Liver (tissue), 9 donors: ENCODE measurements around the gene MS4A4A. TPM values are rescaled to one million over a fixed set of nuclear protein-coding genes. Genes with fewer than 3 reads are reported as not detected.

Experiments used
- DNase-seq: peaks from one replicate; pipeline ENCODE4 v3.0.0-alpha.2; 2017; ENCODE audit warnings: low spot score
- H3K27ac ChIP-seq, 2 donors: one replicate each; pipeline ENCODE4 v1.7.0; 2013; ENCODE audit warnings: inconsistent platforms in 2 of 2, low read length in 2 of 2, control low read depth in 1 of 2, low read depth in 1 of 2, mild to moderate bottlenecking in 1 of 2
- H3K27me3 ChIP-seq, 4 donors: one replicate each; pipeline versions ENCODE4 v1.6.1 to v1.7.0; 2013; ENCODE audit warnings: low read length in 3 of 4, inconsistent platforms in 1 of 4, mild to moderate bottlenecking in 1 of 4, moderate library complexity in 1 of 4; ENCODE audit not compliant: control insufficient read depth in 4 of 4, insufficient read depth in 4 of 4
- H3K36me3 ChIP-seq, 4 donors: one replicate each; pipeline versions ENCODE4 v1.6.1 to v1.7.0; 2013; ENCODE audit warnings: low read length in 3 of 4, mild to moderate bottlenecking in 3 of 4, low read depth in 1 of 4, moderate library complexity in 1 of 4; ENCODE audit not compliant: control insufficient read depth in 4 of 4, insufficient read depth in 3 of 4
- H3K4me1 ChIP-seq, 4 donors: one replicate each; pipeline versions ENCODE4 v1.6.1 to v1.7.0; 2013; ENCODE audit warnings: low read length in 3 of 4, mild to moderate bottlenecking in 3 of 4, moderate library complexity in 1 of 4; ENCODE audit not compliant: control insufficient read depth in 4 of 4, insufficient read depth in 4 of 4
- H3K4me3 ChIP-seq, 3 donors: one replicate each; pipeline versions ENCODE4 v1.6.1 to v1.7.0; 2013; ENCODE audit warnings: low read length in 3 of 3, control low read depth in 1 of 3, low read depth in 1 of 3, mild to moderate bottlenecking in 1 of 3
- H3K9ac ChIP-seq, 2 donors: one replicate each; pipeline ENCODE4 v1.7.0; 2013; ENCODE audit warnings: low read length in 2 of 2, mild to moderate bottlenecking in 2 of 2, moderate library complexity in 2 of 2, control low read depth in 1 of 2, low read depth in 1 of 2
- H3K9me3 ChIP-seq, 4 donors: one replicate each; pipeline versions ENCODE4 v1.6.1 to v1.7.0; 2013; ENCODE audit warnings: low read length in 3 of 4; ENCODE audit not compliant: control insufficient read depth in 4 of 4
- CTCF ChIP-seq: fragments of 150-350 bp; IDR thresholded peaks from 2 replicates; pipeline ENCODE4 v1.5.1; 2017; ENCODE audit warnings: improper control_type of control experiment, low read depth, low read length; ENCODE audit not compliant: missing input control
- EGR1 ChIP-seq, 2 donors: IDR thresholded peaks; 2 replicates each; pipeline ENCODE4 v1.6.1; 2016 to 2018; ENCODE audit warnings: antibody characterized with exemption in 2 of 2, low read depth in 2 of 2
- FOXA1 ChIP-seq: IDR thresholded peaks from 2 replicates; pipeline ENCODE4 v1.6.1; 2016; ENCODE audit warnings: antibody characterized with exemption
- FOXA2 ChIP-seq: IDR thresholded peaks from 2 replicates; pipeline ENCODE4 v1.6.1; 2016; ENCODE audit warnings: antibody characterized with exemption
- GABPA ChIP-seq, 2 donors: IDR thresholded peaks in 1 of 2; conservative IDR thresholded peaks in 1 of 2; 2 replicates each; pipeline ENCODE4 v1.6.1; 2016; ENCODE audit warnings: antibody characterized with exemption in 2 of 2, mild to moderate bottlenecking in 1 of 2, moderate library complexity in 1 of 2
- HNF4A ChIP-seq, 2 donors: conservative IDR thresholded peaks; 2 replicates each; pipeline ENCODE4 v1.6.1; 2016; ENCODE audit warnings: antibody characterized with exemption in 2 of 2, mild to moderate bottlenecking in 2 of 2
- HNF4G ChIP-seq: IDR thresholded peaks from 2 replicates; pipeline ENCODE4 v1.6.1; 2016; ENCODE audit warnings: antibody characterized with exemption
- JUND ChIP-seq, 2 donors: IDR thresholded peaks; 2 replicates each; pipeline ENCODE4 v1.6.1; 2016; ENCODE audit warnings: antibody characterized with exemption in 2 of 2
- NR2F2 ChIP-seq: IDR thresholded peaks from 2 replicates; pipeline ENCODE4 v1.6.1; 2016; ENCODE audit warnings: antibody characterized with exemption
- RAD21 ChIP-seq, 2 donors: IDR thresholded peaks; 2 replicates each; pipeline ENCODE4 v1.6.1; 2016; ENCODE audit warnings: antibody characterized with exemption in 2 of 2, mild to moderate bottlenecking in 2 of 2
- RXRA ChIP-seq, 2 donors: IDR thresholded peaks; 2 replicates each; pipeline ENCODE4 v1.6.1; 2017 to 2018; ENCODE audit warnings: antibody characterized with exemption in 2 of 2, mild to moderate bottlenecking in 1 of 2
- SP1 ChIP-seq: IDR thresholded peaks from 2 replicates; pipeline ENCODE4 v1.6.1; 2018; ENCODE audit warnings: antibody characterized with exemption, mild to moderate bottlenecking
- TAF1 ChIP-seq: conservative IDR thresholded peaks from 2 replicates; pipeline ENCODE4 v1.6.1; 2016; ENCODE audit warnings: antibody characterized with exemption, mild to moderate bottlenecking
- YY1 ChIP-seq: IDR thresholded peaks from 2 replicates; pipeline ENCODE4 v1.6.1; 2016; ENCODE audit warnings: antibody characterized with exemption, mild to moderate bottlenecking
- ZBTB33 ChIP-seq: IDR thresholded peaks from 2 replicates; pipeline ENCODE4 v1.6.1; 2016; ENCODE audit warnings: antibody characterized with exemption
- WGBS: extraction: QIAGEN DNeasy Blood & Tissue Kit; methylation state at CpG from one replicate; pipeline ENCODE4 v1.1.7; 2013; 5-methylcytosine and 5-hydroxymethylcytosine counted together
- polyA plus RNA-seq, 2 donors: library from polyadenylated mRNA; stranded (reverse) in 1 of 2; unstranded in 1 of 2; fragments of 200-250 nt in 1 of 2; fragments of >200 nt in 1 of 2; fragmentation: Nextera tagmentation in 1 of 2; extraction: Ambion mirVana in 1 of 2; gene quantifications; one replicate each; pipeline versions ENCODE4 v1.2.1 to v1.2.3, GENCODE V29; 2013 to 2015
- total RNA-seq, 2 donors: library from RNA; depleted of rRNA; stranded (reverse); fragments of >200 nt; gene quantifications; one replicate each; pipeline ENCODE4 v1.2.3, GENCODE V29; 2014
- TF ChIP-seq, protein P1 (sequence below): IDR thresholded peaks from 2 replicates; pipeline ENCODE4 v1.6.1; 2016; ENCODE audit warnings: antibody characterized with exemption
- TF ChIP-seq, protein P2 (sequence below): IDR thresholded peaks from 2 replicates; pipeline ENCODE4 v1.6.1; 2016; ENCODE audit warnings: antibody characterized with exemption
- TF ChIP-seq, protein P3 (sequence below): IDR thresholded peaks from 2 replicates; pipeline ENCODE4 v1.6.1; 2016; ENCODE audit warnings: antibody characterized with exemption, mild to moderate bottlenecking
- donor health status: healthy.
- donor health status: healthy.
- donor health status: healthy.
- donor health status: healthy.
- donor health status: healthy.

The MS4A4A gene
- 10 to 100 TPM in 1 of 2 donors, 1 to 10 TPM in 1; 8.6 to 12.0 TPM for total RNA-seq
- 10 to 100 TPM in 1 of 2 donors, 1 to 10 TPM in 1; 9.5 to 16.1 TPM for polyA plus RNA-seq

DNA sequence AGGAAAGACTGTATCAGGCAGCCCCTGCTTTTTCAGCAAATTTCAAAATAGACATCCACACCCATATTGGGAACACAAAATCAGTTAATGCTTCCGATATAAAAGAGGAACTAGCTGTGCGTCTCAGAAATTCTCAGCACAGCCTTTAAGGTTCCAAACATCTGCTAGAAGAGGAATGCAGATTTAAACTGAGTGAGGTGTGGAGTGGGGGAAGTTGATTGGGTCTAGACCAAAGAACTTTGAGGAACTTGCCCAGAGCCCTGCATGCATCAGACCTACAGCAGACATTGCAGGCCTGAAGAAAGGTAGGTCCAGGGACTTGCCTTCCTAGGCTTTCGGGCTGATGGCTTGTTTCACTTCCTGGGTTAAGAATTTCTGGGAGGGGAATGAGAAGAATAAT, at the start of gene MS4A4A:
TSS of gene MS4A4A (plus strand) at position 255 of the 400 bp plus-strand sequence. CDS start at position 265, 10 bp downstream.
- Histone ChIP-seq H3K9me3 (no peaks in the 10 kb centered on the region), H3K36me3 (no peaks in the 10 kb centered on the region), H3K4me3 (peak within 1 kb of the TSS in 1 of 3 donors; percentile 14), H3K9ac (no peak within 1 kb of the TSS), H3K27me3 (peaks cover 0 to 3% (median 0%) of the 10 kb centered on the region in 4 donors), H3K27ac (peak within 1 kb of the TSS; percentile 37 to 54), H3K4me1 (no peaks in the 10 kb centered on the region)
- 69% methylated on average over 3 of the region's 3 CpGs for WGBS
- no peak for DNase-seq
- TF ChIP-seq HNF4A (conservative IDR thresholded peaks at IDR 0.05), result no peak
- TF ChIP-seq JUND (IDR thresholded peaks at IDR 0.05), result no peak
- TF ChIP-seq FOXA2, result no peak
- TF ChIP-seq, protein P1, sequence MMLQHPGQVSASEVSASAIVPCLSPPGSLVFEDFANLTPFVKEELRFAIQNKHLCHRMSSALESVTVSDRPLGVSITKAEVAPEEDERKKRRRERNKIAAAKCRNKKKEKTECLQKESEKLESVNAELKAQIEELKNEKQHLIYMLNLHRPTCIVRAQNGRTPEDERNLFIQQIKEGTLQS, result no peak
- TF ChIP-seq SP1, result no peak
- TF ChIP-seq EGR1 (IDR thresholded peaks at IDR 0.05; ENCODE audit: low read depth in 2 of 2), result no peak
- no peak for TF ChIP-seq FOXA1
- no peak for TF ChIP-seq GABPA (IDR thresholded peaks at IDR 0.05 in 1 of 2, conservative IDR thresholded peaks at IDR 0.05 in 1 of 2)
- TF ChIP-seq, protein P2, sequence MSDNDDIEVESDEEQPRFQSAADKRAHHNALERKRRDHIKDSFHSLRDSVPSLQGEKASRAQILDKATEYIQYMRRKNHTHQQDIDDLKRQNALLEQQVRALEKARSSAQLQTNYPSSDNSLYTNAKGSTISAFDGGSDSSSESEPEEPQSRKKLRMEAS, result no peak
- no peak for TF ChIP-seq RAD21 (IDR thresholded peaks at IDR 0.05)
- TF ChIP-seq RXRA (IDR thresholded peaks at IDR 0.05), result no peak
- TF ChIP-seq, protein P3, sequence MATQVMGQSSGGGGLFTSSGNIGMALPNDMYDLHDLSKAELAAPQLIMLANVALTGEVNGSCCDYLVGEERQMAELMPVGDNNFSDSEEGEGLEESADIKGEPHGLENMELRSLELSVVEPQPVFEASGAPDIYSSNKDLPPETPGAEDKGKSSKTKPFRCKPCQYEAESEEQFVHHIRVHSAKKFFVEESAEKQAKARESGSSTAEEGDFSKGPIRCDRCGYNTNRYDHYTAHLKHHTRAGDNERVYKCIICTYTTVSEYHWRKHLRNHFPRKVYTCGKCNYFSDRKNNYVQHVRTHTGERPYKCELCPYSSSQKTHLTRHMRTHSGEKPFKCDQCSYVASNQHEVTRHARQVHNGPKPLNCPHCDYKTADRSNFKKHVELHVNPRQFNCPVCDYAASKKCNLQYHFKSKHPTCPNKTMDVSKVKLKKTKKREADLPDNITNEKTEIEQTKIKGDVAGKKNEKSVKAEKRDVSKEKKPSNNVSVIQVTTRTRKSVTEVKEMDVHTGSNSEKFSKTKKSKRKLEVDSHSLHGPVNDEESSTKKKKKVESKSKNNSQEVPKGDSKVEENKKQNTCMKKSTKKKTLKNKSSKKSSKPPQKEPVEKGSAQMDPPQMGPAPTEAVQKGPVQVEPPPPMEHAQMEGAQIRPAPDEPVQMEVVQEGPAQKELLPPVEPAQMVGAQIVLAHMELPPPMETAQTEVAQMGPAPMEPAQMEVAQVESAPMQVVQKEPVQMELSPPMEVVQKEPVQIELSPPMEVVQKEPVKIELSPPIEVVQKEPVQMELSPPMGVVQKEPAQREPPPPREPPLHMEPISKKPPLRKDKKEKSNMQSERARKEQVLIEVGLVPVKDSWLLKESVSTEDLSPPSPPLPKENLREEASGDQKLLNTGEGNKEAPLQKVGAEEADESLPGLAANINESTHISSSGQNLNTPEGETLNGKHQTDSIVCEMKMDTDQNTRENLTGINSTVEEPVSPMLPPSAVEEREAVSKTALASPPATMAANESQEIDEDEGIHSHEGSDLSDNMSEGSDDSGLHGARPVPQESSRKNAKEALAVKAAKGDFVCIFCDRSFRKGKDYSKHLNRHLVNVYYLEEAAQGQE, result no peak
- no peak for TF ChIP-seq ZBTB33
- no peak for TF ChIP-seq HNF4G
- no peak for TF ChIP-seq YY1

- DNase-seq, result no peak
- H3K36me3 ChIP-seq, result no peaks in the 10 kb centered on the region
- H3K9ac ChIP-seq, result no peak overlapping the region
- H3K4me3 ChIP-seq, result no peak overlapping the region
- 47% methylated on average over 1 of the region's 1 CpG for WGBS
- H3K27me3 ChIP-seq, result peaks cover 0 to 2% (median 0%) of the 10 kb centered on the region in 4 donors
- no peaks in the 10 kb centered on the region for H3K4me1 ChIP-seq
- no peak overlapping the region for H3K27ac ChIP-seq
- H3K9me3 ChIP-seq, result no peaks in the 10 kb centered on the region
- TF ChIP-seq YY1, result no peak
- no peak for TF ChIP-seq FOXA2
- no peak for TF ChIP-seq NR2F2
- TF ChIP-seq, protein P3, result no peak
- TF ChIP-seq, protein P1, result no peak
- TF ChIP-seq CTCF, result no peak
- no peak for TF ChIP-seq HNF4A (conservative IDR thresholded peaks at IDR 0.05)
- TF ChIP-seq EGR1 (IDR thresholded peaks at IDR 0.05; ENCODE audit: low read depth in 2 of 2), result no peak
- no peak for TF ChIP-seq RXRA (IDR thresholded peaks at IDR 0.05)
- TF ChIP-seq TAF1, result no peak
- no peak for TF ChIP-seq FOXA1
- TF ChIP-seq JUND (IDR thresholded peaks at IDR 0.05), result no peak
Measured at GRCh38 chr11:60230681-60231080, 49.8 kb upstream of the MS4A4A start.
